GM21381 (cell line): ENCODE results near the gene C1orf115.
"Not testable (repeated sequence)": the region's sequence is repeated elsewhere in the genome, so short reads cannot be mapped to it uniquely, and the experiment has no call there.

Experiments
- ATAC-seq: cut with Tn5 transposase; IDR thresholded peaks from one replicate; pipeline ENCODE4 v1.9.1; 2021; ENCODE audit warnings: mild to moderate bottlenecking, moderate library complexity; ENCODE audit not compliant: unreplicated experiment

The C1orf115 gene

GRCh38 chr1:220690140-220691052, at the start of gene C1orf115:
Gene C1orf115, plus strand, starts transcription at chr1:220690363. Its CDS starts 40 bp downstream, at chr1:220690403.
- peak; percentile 94 for ATAC-seq

GRCh38 chr1:220642285-220642684, 47.9 kb upstream of the C1orf115 start:
- no peak for ATAC-seq

GRCh38 chr1:220652995-220653394, 37.2 kb upstream of the C1orf115 start:
- no peak for ATAC-seq

- peak; percentile 90 for ATAC-seq
Measured at GRCh38 chr1:220655509-220655908, 34.7 kb upstream of the C1orf115 start.

GRCh38 chr1:220655961-220656740, 34.0 kb upstream of the C1orf115 start:
- no peak for ATAC-seq

GRCh38 chr1:220666349-220666748, 23.8 kb upstream of the C1orf115 start:
- no peak for ATAC-seq

- no peak for ATAC-seq
Measured at GRCh38 chr1:220669005-220669404, 21.2 kb upstream of the C1orf115 start.

- no peak for ATAC-seq
Measured at GRCh38 chr1:220670365-220670764, 19.8 kb upstream of the C1orf115 start.

- no peak for ATAC-seq
Measured at GRCh38 chr1:220673921-220674320, 16.2 kb upstream of the C1orf115 start.

- ATAC-seq: no peak
Measured at GRCh38 chr1:220677251-220677650, 12.9 kb upstream of the C1orf115 start.

- peak; percentile 95 for ATAC-seq
Measured at GRCh38 chr1:220680085-220680687, 10.0 kb upstream of the C1orf115 start.

- ATAC-seq: no peak
Measured at GRCh38 chr1:220681220-220681880, 8.8 kb upstream of the C1orf115 start.

- no peak for ATAC-seq
Measured at GRCh38 chr1:220682901-220683576, 7.1 kb upstream of the C1orf115 start.

- not testable (repeated sequence) for ATAC-seq
Measured at GRCh38 chr1:220683716-220684115, 6.4 kb upstream of the C1orf115 start.

- no peak for ATAC-seq
Measured at GRCh38 chr1:220684890-220685289, 5.3 kb upstream of the C1orf115 start.

- no peak for ATAC-seq
Measured at GRCh38 chr1:220685879-220686278, 4.3 kb upstream of the C1orf115 start.

GRCh38 chr1:220687809-220688208, 2.4 kb upstream of the C1orf115 start:
- ATAC-seq: no peak

- ATAC-seq: no peak
Measured at GRCh38 chr1:220689666-220690065, 497 bp upstream of the C1orf115 start.

- no peak for ATAC-seq
Measured at GRCh38 chr1:220691053-220691684, 1.0 kb downstream of the C1orf115 start.
